A204.1 (cell line): ENCODE data around the gene GSG1.

ENCODE experiments used
- FAIRE-seq: peaks from 2 replicates; lab custom pipeline; 2012; peaks lifted over from hg19 to GRCh38; lab: Jason Lieb, UNC

The GSG1 gene

GRCh38 chr12:13119826-13120225 is 16.4 kb upstream of the GSG1 start:
- FAIRE-seq = no peak

- no peak for FAIRE-seq
These were observed 13.6 kb upstream of the GSG1 start for GRCh38 chr12:13117029-13117428.

- no peak for FAIRE-seq
These were observed 12.8 kb upstream of the GSG1 start for GRCh38 chr12:13116259-13116658.

- FAIRE-seq = no peak
These were observed 11.0 kb upstream of the GSG1 start for GRCh38 chr12:13114251-13115052.

GRCh38 chr12:13112968-13113367 is 9.5 kb upstream of the GSG1 start:
- FAIRE-seq = no peak

GRCh38 chr12:13106666-13107065 is 3.2 kb upstream of the GSG1 start:
- FAIRE-seq = no peak

GRCh38 chr12:13105781-13106180 is 2.3 kb upstream of the GSG1 start:
- no peak for FAIRE-seq

GRCh38 chr12:13104409-13104808 is 942 bp upstream of the GSG1 start:
- FAIRE-seq = no peak

- no peak for FAIRE-seq
These were observed 839 bp downstream of the GSG1 start for GRCh38 chr12:13102461-13103195.

- FAIRE-seq = no peak
These were observed 1.6 kb downstream of the GSG1 start for GRCh38 chr12:13101821-13102375.

- FAIRE-seq = no peak
These were observed 2.3 kb downstream of the GSG1 start for GRCh38 chr12:13100882-13101769.

GRCh38 chr12:13100605-13100881 is 2.9 kb downstream of the GSG1 start:
- no peak for FAIRE-seq

GRCh38 chr12:13099844-13100604 is 3.4 kb downstream of the GSG1 start:
- FAIRE-seq = no peak

- no peak for FAIRE-seq
These were observed 4.2 kb downstream of the GSG1 start for GRCh38 chr12:13099066-13099843.

GRCh38 chr12:13097491-13098011 is 5.9 kb downstream of the GSG1 start:
- FAIRE-seq = no peak

GRCh38 chr12:13095266-13095995 is 8.0 kb downstream of the GSG1 start:
- no peak for FAIRE-seq

- FAIRE-seq = no peak
These were observed 9.1 kb downstream of the GSG1 start for GRCh38 chr12:13094367-13094766.

GRCh38 chr12:13093848-13094220 is 9.6 kb downstream of the GSG1 start:
- no peak for FAIRE-seq

GRCh38 chr12:13093191-13093847 is 10.1 kb downstream of the GSG1 start:
- no peak for FAIRE-seq

- no peak for FAIRE-seq
These were observed 11.6 kb downstream of the GSG1 start for GRCh38 chr12:13091832-13092231.
